ENCODE data around the gene NCOA4.
"Not testable (repeated sequence)": the region's sequence is repeated elsewhere in the genome, so short reads cannot be mapped to it uniquely, and the experiment has no call there.

The NCOA4 gene

DNA sequence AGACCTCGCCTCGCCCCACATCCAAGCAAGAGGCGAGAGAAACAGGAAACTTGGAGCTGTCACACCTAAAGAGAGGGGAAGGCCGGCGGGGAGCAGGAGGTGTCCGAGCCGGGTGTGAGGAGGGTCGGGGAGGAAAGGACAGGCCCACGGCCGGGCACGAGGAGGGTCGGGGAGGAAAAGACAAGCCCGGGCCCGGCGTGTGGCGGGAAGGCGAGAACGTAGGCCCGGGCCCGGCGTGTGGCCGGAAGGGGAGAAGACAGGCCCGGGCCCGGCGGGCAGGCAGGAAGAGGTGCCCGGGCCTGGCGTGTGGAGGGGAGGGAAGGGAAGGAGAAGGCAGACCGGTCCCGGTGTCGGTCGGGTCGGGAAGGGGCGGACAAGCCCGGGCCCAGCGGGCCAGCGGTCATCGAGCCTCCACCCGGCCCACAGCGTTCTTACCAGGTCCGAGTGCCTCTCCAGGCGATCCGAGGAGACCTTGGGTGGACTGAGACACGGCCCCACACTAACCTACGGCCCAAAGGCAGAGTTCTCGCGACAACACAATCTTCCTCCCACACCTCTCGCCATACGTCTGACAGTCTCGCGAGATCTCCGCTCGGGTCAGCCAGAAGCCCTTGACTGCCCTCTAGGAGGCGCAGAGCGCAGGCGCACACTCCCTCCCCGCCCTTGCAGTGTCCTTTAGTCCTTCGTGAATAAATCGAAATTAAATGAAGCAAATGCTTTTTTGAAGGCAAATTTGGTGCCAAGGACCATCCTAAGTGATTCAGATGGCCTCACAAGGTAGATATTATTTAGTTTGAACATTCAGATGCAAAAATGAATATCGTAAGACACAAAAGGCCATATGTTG is at the start of gene NCOA4:
Gene NCOA4, minus strand, starts transcription at position 533 of the 847 bp plus-strand sequence. CDS start 13,943 bp downstream, outside the sequence.
- DNase-seq (ENCODE audit: low spot score): peak; percentile 98

- no peak for DNase-seq (ENCODE audit: low spot score)
Measured at GRCh38 chr10:46079831-46080585, 49.6 kb upstream of the NCOA4 start.

- DNase-seq (ENCODE audit: low spot score): no peak
Measured at GRCh38 chr10:46077731-46078413, 47.4 kb upstream of the NCOA4 start.

GRCh38 chr10:46077141-46077554 is 46.7 kb upstream of the NCOA4 start:
- no peak for DNase-seq (ENCODE audit: low spot score)

DNA sequence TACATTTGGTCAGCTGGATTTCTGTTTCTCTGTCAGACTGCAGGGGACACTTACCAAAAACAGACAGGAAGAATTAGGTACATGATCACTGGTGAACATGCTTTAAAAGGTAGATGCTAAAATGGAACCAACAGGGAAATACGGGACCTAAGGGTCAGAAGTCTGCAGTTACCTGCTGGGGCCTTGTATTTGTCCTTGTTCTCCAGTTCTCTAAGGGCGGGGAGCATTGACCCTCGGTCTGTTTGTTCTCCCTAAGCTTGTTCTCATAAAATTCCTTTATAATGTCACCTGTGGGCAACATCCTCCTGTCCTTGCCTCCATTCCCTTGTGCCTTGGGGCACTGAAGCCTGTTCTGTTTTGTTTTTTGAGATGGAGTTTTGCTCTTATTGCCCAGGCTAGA is 45.4 kb upstream of the NCOA4 start:
- DNase-seq (ENCODE audit: low spot score): no peak

DNA sequence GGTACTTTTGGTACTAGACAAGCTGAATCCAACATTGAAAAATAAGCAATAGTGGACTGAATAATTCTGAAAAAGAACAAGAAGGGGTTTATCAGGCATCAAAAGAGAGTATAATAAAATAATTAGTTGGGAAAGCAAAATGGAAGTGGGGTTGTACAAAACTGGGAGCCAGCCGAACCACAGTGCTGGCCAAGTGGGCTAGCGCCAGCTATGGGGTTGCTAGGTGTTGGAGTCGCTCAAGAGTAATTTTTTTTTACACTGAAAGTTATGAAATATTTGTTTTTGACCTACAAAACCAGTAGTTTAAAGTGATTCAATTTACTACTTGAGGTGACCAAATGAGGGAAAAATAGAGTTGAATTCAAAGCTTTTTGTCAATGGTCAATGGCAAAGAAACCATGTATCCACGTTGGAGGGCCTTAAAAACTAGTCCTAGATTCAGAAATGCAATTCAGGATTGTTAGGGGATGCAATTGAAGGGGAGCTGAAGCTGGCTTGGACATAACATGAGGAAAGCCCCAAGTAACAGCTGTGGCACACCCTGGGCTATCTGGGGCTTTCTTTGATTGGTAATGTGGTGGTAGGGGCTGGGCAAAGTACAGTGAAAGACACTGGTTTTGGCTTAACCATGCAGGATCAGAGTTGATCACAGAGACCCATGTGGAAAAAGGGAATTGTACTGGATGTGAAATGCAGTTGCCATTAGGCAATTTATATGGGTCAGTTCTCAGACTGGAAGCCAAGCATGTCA is 43.9 kb upstream of the NCOA4 start:
- DNase-seq (ENCODE audit: low spot score): no peak

- no peak for DNase-seq (ENCODE audit: low spot score)
Measured at GRCh38 chr10:46073564-46073963, 43.1 kb upstream of the NCOA4 start.

GRCh38 chr10:46070749-46071148 is 40.3 kb upstream of the NCOA4 start:
- no peak for DNase-seq (ENCODE audit: low spot score)

DNA sequence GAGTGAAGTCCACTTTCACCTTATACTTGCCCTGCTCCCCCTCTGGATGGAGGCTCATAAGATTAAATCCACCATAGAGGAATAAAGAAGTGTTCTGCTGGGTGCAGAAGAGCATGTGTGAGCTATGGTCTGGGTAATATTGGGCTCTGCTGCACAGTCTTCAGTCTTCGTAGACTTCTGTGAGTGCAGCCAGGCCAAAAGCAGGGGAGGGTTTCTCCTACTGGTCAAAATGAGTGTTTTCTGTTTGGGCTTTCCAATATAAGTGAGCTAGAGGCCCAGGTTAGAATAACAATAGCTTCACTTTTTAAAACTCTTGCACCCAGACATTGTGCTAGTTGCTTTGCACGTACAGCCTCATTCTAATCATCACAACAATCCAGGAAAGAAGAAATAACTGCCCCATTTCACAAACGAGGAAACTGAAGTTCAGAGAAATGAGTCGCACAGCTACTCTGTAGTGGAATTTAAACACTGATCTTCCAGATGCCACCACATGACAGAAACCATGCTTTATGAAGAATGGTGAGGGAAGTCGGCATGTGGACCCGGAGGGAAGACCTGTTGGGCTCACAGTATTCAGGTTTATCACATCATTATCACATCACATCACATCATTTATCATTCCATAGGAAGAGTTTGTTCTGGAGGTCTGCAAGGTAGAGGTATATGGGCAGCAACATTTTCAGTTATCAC is 39.5 kb upstream of the NCOA4 start:
- peak; percentile 3 for DNase-seq (ENCODE audit: low spot score)

DNA sequence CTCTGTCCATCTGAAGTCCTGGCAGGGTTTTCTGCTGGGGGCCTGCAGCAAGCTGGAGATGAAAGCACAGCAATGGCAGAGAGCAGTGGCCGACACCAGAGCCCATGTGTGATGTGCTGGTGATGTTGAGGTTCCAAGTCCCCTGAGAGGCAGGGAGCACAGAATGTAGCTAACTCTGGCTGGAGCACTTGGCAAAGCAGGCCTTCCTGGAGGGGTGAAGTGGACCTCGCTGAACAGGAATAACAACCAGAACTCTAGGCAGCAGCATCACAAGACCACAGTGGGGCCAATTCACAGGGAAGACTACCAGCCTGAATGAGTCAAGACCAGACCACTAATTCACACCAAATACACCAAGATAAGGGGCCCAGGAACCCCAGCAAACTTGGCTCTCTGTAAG is 38.5 kb upstream of the NCOA4 start:
- DNase-seq (ENCODE audit: low spot score): no peak

DNA sequence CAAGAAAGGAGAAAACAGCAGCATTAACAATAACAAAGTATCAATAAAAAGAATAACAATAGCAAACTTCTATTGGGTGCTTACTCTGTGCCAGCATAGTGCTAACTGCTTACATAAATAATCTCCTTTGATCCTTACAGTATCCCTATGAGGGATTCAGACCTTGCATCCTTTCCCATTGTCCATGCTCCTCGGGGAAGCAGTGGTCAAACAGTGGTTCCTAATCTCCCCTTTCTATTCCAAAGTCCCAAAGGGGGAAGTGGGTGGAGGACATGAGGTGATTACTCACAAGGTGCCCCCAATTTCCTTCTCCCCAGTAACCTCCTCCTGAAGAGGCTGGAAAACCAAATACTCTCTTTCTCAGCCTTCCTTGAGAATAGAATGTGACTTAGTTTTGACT is 37.7 kb upstream of the NCOA4 start:
- DNase-seq (ENCODE audit: low spot score): no peak

- no peak for DNase-seq (ENCODE audit: low spot score)
Measured at GRCh38 chr10:46064269-46064817, 33.9 kb upstream of the NCOA4 start.

GRCh38 chr10:46062723-46063428 is 32.5 kb upstream of the NCOA4 start:
- no peak for DNase-seq (ENCODE audit: low spot score)

- no peak for DNase-seq (ENCODE audit: low spot score)
Measured at GRCh38 chr10:46060706-46061105, 30.3 kb upstream of the NCOA4 start.

DNA sequence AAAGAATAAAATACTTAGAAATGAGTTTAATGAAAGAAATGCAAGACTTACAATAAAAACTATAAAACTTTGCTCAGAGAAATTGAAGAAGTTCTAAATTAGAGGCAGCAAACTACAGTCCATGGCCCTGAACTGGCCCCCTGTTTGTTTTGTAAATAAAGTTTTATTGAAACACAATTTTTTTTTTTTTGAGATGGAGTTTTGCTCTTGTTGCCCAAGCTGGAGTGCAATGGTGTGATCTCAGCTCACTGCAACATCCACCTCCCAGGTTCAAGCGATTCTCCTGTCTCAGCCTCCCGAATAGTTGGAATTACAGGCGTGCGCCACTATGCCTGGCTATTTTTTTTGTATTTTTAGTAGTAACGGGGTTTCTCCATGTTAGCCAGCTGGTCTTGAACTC is 27.5 kb upstream of the NCOA4 start:
- DNase-seq (ENCODE audit: low spot score): not testable (repeated sequence)

DNA sequence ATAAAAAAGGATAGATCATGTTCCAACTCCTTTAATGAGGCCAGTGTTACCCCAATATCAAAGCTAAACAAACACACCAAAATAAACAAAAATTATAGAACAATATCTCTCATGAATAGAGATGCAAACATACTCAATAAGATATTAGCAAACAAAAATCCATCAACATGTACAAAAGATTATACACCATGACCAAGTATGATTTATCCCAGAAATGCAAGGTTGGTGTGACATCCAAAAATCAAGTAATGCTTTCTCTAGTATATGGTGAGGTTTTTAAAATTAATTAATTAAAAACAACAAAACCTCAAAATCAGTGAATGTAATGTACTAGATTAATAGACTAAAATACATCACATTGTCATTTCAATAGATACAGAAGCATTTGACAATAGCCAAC is 26.6 kb upstream of the NCOA4 start:
- no peak for DNase-seq (ENCODE audit: low spot score)

- DNase-seq (ENCODE audit: low spot score): no peak
Measured at GRCh38 chr10:46055771-46056170, 25.3 kb upstream of the NCOA4 start.

DNA sequence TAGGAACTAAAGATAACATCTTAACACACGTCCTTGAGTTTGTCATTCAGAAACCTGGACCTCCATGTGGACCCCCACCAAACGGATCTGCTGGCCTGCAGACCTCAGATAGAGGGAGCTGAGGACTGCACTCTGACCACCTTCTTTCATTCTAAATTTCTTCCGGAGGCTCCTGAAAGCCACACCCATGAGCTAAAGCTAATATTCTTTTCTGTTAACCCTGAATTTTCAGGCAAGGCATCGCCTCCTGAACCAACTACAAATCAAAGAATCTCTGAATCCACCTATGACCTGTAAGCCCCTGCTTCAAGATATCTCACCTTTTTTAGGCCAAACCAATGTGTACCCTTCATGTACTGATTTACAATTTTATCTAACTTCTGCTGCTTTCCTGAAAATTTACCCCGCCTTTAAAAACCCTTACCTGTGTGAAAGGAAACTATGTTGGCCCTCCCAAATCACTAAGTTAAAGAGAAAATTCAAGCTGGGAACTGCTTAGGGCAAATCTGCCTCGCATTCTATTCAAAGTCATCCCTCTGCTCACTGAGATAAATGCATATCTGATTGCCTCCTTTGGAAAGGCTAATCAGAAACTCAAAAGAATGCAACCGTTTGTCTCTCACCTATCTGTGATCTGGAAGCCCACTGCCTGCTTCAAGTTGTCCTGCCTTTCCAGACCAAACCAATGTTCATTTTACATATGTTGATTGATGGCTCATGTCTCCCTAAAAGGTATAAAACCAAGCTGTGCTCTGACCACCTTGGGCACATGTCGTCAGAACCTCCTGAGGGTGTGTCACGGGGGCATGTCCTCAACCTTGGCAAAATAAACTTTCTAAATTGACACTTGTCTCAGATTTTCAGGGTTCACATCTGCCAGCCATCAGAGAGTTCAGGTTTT is 23.4 kb upstream of the NCOA4 start:
- no peak for DNase-seq (ENCODE audit: low spot score)

- DNase-seq (ENCODE audit: low spot score): no peak
Measured at GRCh38 chr10:46052791-46053375, 22.5 kb upstream of the NCOA4 start.

All from kidney tubule cell (primary cell).